Tibial nerve (tissue), 3 donors: ENCODE data around the gene LCORL.

Experiments
- POLR2A ChIP-seq, 2 donors: fragments of 450-650 bp; IDR thresholded peaks; one replicate each; pipeline ENCODE4 v1.6.1; 2017; ENCODE audit warnings: antibody characterized with exemption in 2 of 2, mild to moderate bottlenecking in 2 of 2, moderate library complexity in 2 of 2
- TF ChIP-seq, protein P1 (sequence below), 5 experiments: fragments of 200-600 bp in 3 of 5; fragments of 450-650 bp in 2 of 5; sonication (generic) in 3 of 5; IDR thresholded peaks; one replicate each; pipeline ENCODE4 v1.5.1; 2016 to 2019; ENCODE audit warnings: antibody characterized with exemption in 5 of 5, mild to moderate bottlenecking in 3 of 5, moderate library complexity in 2 of 5

DNA sequence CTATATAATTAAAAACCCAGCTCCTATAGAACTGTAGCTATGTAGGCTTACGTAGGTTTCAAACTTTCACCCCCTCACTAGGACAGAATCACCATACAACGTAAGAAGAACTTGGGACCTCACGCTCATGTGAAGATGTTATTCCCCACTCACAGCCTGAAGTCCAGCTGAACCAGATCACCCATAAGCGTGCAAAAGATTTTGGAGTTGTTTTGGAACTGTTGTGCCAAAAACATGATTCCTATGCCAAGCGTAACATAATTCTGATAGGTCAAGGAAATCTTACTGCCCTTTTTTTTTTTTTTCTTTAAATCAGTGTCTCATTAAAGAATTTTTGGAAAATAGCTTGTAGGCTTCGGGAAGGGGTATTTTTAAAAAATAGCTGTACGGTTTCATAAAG, 57.0 kb downstream of the LCORL start:
- TF ChIP-seq POLR2A (IDR thresholded peaks at IDR 0.05), result no peak
- TF ChIP-seq, protein P1, sequence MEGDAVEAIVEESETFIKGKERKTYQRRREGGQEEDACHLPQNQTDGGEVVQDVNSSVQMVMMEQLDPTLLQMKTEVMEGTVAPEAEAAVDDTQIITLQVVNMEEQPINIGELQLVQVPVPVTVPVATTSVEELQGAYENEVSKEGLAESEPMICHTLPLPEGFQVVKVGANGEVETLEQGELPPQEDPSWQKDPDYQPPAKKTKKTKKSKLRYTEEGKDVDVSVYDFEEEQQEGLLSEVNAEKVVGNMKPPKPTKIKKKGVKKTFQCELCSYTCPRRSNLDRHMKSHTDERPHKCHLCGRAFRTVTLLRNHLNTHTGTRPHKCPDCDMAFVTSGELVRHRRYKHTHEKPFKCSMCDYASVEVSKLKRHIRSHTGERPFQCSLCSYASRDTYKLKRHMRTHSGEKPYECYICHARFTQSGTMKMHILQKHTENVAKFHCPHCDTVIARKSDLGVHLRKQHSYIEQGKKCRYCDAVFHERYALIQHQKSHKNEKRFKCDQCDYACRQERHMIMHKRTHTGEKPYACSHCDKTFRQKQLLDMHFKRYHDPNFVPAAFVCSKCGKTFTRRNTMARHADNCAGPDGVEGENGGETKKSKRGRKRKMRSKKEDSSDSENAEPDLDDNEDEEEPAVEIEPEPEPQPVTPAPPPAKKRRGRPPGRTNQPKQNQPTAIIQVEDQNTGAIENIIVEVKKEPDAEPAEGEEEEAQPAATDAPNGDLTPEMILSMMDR (IDR thresholded peaks at IDR 0.05), result no peak
